Cardiac fibroblast (primary cell): ENCODE measurements around the gene RBM8A.

Experiments
- DNase-seq, 2 donors: peaks; one replicate each; pipeline versions ENCODE4 v3.0.0 to v3.0.0-alpha.2; 2010; ENCODE audit warnings: low read depth in 2 of 2
- H3K4me3 ChIP-seq, 2 donors: replicated peaks in 1 of 2; 1 replicate in 1 of 2; 2 replicates in 1 of 2; pipeline ENCODE4 v1.5.1; 2011; ENCODE audit warnings: low read depth in 2 of 2, low read length in 2 of 2, mild to moderate bottlenecking in 2 of 2, moderate library complexity in 1 of 2
- TF ChIP-seq, protein P1 (sequence below): IDR thresholded peaks from one replicate; pipeline ENCODE4 v1.5.1; 2011; ENCODE audit warnings: low read depth, mild to moderate bottlenecking, low read length, inconsistent platforms

The RBM8A gene

DNA sequence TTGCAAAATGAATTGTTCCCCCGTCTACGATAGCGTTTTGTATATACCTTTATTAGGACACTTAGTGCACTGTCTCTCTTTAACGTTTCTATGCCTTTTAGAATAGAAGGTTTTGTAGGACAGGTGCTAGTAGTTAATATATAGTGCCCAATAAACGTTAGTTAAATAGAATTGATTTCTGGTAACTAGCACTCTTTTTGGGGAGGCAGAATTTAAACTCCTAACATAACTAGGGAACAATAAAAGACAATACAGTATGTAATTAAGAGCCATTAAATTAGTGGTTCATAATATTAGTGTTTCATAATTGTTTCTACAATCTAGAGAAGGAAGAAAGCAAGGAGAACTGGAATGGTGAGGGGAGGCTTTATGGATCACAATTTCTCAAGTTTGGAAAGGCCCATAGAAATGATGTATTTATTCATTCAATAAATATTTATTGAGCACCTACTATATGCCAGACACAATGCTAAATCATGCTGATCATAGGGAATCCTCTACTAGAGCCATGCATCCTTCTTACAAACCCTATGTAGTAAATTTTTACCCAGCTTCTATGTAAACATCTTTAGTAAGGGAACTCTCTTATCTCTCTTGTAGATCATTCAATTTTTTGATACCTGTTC is 37.9 kb upstream of the RBM8A start:
- no peak for DNase-seq
- H3K4me3 ChIP-seq, result peak overlapping the region; percentile 61 to 67
- TF ChIP-seq, protein P1, sequence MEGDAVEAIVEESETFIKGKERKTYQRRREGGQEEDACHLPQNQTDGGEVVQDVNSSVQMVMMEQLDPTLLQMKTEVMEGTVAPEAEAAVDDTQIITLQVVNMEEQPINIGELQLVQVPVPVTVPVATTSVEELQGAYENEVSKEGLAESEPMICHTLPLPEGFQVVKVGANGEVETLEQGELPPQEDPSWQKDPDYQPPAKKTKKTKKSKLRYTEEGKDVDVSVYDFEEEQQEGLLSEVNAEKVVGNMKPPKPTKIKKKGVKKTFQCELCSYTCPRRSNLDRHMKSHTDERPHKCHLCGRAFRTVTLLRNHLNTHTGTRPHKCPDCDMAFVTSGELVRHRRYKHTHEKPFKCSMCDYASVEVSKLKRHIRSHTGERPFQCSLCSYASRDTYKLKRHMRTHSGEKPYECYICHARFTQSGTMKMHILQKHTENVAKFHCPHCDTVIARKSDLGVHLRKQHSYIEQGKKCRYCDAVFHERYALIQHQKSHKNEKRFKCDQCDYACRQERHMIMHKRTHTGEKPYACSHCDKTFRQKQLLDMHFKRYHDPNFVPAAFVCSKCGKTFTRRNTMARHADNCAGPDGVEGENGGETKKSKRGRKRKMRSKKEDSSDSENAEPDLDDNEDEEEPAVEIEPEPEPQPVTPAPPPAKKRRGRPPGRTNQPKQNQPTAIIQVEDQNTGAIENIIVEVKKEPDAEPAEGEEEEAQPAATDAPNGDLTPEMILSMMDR, result no peak

DNA sequence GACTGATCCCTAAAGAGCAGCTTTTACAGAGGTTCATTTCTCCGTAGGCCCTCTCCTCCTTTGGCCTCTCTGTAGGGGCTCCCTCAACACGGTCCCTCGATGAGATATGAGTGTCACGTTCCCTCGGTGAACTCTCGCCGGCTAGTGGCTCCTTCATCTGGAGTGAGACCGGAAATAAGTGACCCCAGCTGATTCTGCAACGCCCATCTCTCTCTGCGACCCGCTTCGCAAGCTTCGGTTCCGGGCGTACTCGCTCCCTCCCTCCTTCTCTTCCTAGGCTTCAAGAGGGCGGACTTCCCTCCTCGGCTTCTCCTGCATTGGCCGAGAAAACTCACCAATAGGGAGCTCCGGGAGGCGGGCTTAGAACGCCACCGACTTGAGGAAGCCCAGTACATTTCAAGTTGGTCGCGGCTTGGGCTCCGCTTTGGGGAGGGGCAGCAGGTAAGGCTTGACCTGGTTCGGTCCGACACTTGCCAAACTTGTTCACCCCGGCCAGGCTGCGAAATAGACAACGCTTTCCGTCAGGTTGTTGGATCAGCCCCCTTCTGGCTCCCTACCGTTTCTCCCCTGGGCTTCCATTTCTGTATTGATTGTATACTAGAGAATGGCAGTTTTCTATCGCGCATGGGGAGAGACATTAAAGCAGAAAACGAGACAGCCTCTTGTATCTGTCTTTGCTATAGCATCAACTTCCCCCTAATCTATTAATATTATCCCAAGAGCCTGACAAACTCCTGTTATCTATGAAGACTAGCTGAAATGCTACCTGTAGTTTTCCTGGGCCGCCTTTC is 37.2 kb upstream of the RBM8A start, which contains the start of the genes ANKRD34A and POLR3GL:
Gene ANKRD34A (minus strand): TSS at position 248 of the 791 bp plus-strand sequence. CDS start 2,816 bp downstream, outside the sequence.
Gene POLR3GL (plus strand): TSS at position 363 of the 791 bp plus-strand sequence. CDS start 10,176 bp downstream, outside the sequence.
- H3K4me3 ChIP-seq, result peak within 1 kb of the TSS; percentile 61 to 67
- DNase-seq, result peak; percentile 93 to 94
- TF ChIP-seq, protein P1, result no peak

DNA sequence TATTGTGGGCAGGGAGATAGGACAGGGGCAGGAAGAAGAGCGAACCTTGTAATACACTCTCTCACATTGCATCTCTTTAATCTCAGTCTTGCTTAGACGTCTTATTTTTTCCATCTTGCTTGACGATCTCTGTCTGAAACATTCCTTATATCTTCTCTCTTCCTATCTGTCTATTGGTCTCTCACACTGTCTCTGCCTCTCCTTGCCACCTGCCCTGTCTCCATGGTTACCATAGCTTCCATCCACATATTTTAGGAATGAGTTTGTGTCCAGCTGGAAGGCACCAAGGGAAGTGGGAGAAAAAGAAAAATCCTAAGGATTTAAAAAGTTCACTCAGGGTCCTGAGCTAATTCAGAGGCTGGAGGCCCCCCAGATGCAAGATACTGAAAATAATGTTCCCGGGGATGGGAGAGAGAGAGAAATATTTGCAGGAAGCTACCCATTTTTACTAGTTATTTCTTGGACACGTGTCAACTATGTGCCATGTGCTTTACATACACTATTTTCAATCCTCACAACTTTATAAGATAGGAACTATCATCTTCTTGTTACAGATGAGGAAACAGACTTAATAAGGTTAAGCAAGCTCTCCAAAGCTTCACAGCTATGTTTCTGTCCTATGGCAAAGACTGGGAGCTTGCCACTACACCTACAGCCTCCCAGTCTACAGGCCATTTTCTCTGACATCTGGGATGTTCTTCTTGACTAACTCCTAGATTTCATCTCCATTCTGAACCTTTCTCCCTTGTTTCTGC is 36.2 kb upstream of the RBM8A start:
- DNase-seq, result peak; percentile 63 to 70
- TF ChIP-seq, protein P1, result no peak
- peak overlapping the region in 1 of 2 donors; percentile 61 for H3K4me3 ChIP-seq

DNA sequence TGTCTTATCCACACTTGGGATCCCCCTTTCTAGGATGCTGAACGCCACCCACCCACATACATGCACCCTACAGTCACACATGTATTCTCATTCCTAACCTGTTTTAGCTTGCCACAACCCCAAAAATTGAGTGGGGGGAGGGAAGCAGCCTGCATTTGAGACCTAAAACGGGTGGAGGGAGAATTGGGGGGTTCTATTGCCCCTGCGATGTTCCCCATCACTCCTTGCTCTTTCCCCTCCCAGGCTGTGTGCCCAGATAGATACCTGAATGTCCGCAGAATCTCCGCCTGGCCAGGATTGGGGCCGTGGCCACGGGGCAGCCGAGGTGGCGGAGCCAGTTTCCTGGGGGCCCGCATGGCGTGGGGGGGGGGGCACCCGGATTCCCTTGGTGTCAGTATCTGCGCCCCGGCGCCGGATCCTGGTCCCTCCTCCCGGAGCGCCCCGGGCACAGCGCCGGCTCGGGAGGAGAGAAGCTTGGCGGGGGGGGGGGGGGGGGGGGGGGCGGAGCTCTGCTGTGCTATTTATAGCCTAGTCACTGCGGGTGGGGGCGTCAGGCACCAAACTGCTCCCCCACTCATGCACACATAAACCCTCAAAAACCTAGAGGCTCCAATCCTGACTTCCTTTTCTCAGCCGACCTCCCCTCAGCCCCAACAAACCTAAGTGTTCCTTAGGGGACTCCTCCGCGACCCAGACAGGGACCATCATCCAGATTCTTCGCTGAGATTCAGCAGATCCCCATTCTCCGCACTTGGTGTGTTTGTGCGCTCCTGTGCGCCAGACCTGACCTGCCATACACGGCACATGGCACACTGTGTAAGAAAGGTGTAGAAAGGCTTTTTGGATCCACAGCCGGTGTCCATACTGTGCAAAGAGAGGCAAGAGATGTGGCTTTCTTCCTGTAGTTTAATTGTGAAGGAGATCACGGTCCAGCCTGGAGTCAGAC is 35.1 kb upstream of the RBM8A start:
- TF ChIP-seq, protein P1, result no peak
- DNase-seq, result no peak
- H3K4me3 ChIP-seq, result peak overlapping the region; percentile 65

DNA sequence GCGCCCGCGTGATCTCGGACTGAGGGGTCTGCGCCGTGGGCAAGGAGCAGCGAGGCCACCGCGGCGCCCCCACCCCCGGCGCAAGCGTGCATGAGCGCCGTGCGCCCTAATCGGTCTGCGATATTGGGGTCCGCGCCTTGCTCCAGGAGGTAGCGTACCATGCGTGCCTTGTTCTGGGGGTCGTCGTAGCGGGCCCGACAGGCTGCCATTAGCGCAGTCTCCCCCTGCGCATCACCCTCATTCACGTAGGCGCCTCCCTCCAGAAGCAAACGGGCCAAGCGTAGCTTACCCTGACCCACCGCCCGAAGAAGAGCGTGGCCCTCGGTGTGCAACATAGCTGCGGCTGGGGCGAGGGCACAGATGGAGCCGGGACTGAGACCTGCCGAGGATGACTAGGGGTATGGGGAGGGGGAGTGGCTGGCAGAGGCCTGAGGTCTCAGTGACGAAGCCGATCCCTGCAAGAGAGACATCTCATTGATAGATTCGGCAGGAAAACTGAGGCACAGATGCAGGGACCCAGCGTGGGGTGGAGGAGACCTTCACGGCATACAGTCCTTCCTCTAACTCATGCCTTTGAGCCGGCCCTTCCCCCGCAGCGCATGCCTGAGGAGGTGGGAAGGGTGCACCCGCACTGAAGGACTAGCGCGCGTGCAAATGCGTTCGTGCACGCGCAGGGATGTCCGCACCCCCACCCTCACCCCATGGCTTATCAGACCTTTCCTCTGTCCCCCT is 34.3 kb upstream of the RBM8A start:
- peak; percentile 23 to 24 for DNase-seq
- TF ChIP-seq, protein P1, result no peak
- peak overlapping the region; percentile 65 for H3K4me3 ChIP-seq
